ENCODE results near the gene ATF7.

DNA sequence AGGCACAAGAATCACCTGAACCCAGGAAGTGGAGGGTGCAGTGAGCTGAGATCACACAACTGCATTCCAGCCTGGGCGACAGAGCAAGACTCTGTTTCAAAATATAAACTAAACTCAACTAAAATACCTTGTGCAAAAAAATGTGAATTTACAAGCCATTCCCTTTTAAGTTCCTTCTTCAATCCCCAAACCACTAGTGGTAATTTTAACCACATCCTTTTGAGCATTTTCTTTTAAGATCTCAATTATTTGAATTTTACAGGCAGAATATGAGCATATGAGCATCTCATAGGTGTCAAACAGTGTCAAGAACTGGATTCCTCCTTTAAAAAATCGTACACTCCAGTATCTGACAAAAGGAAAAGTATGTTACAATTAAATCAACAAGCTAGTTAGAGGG lies 61.9 kb downstream of the ATF7 start:
- TF ChIP-seq, protein P1, sequence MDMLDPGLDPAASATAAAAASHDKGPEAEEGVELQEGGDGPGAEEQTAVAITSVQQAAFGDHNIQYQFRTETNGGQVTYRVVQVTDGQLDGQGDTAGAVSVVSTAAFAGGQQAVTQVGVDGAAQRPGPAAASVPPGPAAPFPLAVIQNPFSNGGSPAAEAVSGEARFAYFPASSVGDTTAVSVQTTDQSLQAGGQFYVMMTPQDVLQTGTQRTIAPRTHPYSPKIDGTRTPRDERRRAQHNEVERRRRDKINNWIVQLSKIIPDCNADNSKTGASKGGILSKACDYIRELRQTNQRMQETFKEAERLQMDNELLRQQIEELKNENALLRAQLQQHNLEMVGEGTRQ (IDR thresholded peaks at IDR 0.05; ENCODE audit: low read depth, low read length) = no peak
- TF ChIP-seq, protein P2, sequence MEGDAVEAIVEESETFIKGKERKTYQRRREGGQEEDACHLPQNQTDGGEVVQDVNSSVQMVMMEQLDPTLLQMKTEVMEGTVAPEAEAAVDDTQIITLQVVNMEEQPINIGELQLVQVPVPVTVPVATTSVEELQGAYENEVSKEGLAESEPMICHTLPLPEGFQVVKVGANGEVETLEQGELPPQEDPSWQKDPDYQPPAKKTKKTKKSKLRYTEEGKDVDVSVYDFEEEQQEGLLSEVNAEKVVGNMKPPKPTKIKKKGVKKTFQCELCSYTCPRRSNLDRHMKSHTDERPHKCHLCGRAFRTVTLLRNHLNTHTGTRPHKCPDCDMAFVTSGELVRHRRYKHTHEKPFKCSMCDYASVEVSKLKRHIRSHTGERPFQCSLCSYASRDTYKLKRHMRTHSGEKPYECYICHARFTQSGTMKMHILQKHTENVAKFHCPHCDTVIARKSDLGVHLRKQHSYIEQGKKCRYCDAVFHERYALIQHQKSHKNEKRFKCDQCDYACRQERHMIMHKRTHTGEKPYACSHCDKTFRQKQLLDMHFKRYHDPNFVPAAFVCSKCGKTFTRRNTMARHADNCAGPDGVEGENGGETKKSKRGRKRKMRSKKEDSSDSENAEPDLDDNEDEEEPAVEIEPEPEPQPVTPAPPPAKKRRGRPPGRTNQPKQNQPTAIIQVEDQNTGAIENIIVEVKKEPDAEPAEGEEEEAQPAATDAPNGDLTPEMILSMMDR (conservative IDR thresholded peaks at IDR 0.05; ENCODE audit: low read depth, low read length) = no peak
- TF ChIP-seq POLR2A (IDR thresholded peaks at IDR 0.05; ENCODE audit: low read depth, low read length) (no peak), CHD1 (IDR thresholded peaks at IDR 0.05; ENCODE audit: low read depth, low read length) (no peak), NFE2L2 (IDR thresholded peaks at IDR 0.05; ENCODE audit: low read depth, low read length) (no peak)
- TF ChIP-seq, protein P3, sequence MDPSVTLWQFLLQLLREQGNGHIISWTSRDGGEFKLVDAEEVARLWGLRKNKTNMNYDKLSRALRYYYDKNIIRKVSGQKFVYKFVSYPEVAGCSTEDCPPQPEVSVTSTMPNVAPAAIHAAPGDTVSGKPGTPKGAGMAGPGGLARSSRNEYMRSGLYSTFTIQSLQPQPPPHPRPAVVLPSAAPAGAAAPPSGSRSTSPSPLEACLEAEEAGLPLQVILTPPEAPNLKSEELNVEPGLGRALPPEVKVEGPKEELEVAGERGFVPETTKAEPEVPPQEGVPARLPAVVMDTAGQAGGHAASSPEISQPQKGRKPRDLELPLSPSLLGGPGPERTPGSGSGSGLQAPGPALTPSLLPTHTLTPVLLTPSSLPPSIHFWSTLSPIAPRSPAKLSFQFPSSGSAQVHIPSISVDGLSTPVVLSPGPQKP (IDR thresholded peaks at IDR 0.05; ENCODE audit: borderline replicate concordance, low read depth, low read length) = no peak

All from IMR-90 (cell line).